Measurements from ENCODE around the gene ZBTB39.
"Not testable (repeated sequence)": the region's sequence is repeated elsewhere in the genome, so short reads cannot be mapped to it uniquely, and the experiment has no call there.

ZBTB39 gene

DNA sequence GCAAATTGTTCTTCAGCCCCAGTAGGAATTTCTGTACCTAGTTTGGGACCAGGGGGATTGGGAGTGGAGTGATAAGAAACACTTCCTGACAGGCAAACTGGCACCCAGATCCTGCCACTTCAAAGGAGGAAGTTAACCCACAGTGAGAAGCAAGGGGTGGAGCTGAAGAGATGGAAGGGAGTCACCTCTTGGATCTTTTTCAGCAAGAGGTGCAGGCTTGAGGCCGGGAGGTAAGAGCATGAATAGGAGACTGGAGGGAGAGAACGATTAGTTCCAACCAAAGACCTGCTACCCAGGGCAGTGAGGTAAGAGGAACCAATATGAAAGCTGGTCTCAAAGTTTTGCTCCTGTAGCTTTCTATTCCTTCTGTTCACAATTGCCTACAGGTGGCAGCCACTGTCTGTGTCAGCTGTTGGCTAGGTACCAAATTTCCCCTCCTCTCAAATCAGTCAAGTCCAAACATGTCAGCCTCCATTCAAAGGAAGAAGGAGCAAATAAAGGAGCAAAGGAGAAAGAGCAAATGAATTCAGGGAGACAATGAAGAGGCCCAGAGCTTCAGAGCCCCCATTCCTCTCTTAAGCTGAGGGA lies 24.9 kb upstream of the ZBTB39 start:
- DNase-seq, result peak; percentile 40

GRCh38 chr12:57029457-57029856 lies 23.1 kb upstream of the ZBTB39 start:
- no peak for DNase-seq

DNA sequence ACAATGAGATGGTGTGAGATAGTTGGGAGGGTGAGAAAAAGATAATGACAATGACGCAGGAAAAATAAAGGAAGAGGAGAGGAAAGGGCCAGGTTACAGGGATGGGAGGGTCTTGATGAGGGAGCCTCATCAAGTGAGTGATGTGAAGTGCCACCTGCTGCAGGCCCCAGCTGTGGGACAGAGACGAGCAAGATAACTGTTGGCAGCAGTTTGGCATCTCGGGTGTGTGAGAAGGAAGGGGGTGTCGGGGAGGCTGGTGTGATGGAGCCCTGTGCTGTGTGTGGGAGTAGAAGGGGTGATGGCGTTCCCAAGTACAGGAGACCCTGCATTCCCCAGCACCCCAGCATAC lies 21.4 kb upstream of the ZBTB39 start:
- peak; percentile 15 for DNase-seq

GRCh38 chr12:57027011-57027804 lies 20.9 kb upstream of the ZBTB39 start:
- peak; percentile 24 for DNase-seq

GRCh38 chr12:57025196-57025595 lies 18.9 kb upstream of the ZBTB39 start:
- DNase-seq, result no peak

GRCh38 chr12:57022324-57022723 lies 16.0 kb upstream of the ZBTB39 start:
- DNase-seq, result not testable (repeated sequence)

DNA sequence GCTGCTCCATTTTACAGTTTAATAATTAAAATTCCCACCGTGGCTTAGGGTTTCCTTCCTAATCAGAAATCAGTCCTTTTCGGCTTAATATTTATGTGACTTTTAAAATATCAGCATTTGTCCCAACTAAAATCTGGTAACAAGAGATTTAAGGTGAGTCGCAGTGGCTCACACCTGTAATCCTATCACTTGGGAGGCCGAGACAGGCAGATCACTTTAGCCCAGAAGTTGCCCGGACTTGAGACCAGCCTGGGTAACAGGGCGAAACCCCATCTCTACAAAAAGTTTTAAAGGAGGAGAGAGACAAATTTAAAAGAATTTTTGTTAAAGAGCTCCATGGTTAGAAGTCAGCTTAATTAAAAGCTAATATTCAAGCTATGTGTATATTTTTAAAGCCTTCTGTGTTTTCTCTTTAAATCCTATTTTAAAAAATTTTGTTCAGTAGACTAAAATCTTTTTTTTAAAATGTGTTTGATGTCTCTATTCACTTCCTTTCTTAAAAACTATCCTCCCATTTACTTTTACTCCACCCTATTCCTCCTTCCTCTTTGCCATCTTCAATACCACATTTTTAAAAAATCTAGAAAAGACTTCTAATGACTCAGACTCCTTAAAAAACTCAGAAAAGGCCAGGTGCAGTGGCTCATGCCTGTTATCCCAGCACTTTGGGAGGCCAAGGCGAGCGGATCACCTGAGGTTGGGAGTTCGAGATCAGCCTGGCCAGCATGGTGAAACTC lies 13.8 kb upstream of the ZBTB39 start:
- DNase-seq, result no peak

DNA sequence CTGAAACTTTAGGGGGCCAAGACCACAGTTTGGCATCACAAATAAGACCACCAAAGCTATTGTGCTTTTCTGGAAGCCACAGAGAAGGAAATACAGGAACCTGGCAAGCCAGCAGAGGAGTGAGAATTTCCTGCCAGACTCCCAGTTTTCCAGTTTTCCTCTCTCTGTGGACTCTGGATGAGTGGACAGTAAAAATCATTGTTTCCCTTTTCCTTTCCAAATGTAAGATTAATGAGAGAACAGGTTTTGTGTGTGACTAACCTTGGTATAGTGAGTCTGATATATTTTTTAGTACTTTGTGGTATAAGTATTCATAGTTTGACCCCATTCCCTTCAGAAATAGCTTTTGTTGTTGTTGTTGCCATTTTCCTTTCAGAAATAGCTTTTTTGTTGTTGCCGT lies 12.6 kb upstream of the ZBTB39 start:
- no peak for DNase-seq

DNA sequence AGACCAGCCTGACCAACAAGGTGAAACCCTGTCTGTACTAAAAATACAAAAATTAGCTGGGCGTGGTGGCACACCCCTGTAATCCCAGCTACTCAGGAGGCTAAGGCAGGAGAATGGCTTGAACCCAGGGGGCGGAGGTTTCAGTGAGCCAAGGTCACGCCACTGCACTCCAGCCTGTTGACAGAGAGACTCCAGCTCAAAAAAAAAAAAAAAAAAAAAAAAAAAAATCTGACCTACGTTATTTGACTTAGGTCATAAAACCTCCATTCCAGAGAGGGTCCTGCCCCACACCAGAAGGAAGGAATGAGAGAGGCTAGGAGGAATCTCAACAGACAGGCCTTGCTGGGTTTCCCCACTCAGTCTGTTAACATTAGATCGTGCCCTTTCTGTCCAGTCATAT lies 12.0 kb upstream of the ZBTB39 start:
- not testable (repeated sequence) for DNase-seq

GRCh38 chr12:57016348-57016747 lies 10.0 kb upstream of the ZBTB39 start, which contains the start of gene TAC3:
TSS of gene TAC3 (minus strand) at chr12:57016529. CDS start at chr12:57015797, 732 bp downstream.
- no peak for DNase-seq

DNA sequence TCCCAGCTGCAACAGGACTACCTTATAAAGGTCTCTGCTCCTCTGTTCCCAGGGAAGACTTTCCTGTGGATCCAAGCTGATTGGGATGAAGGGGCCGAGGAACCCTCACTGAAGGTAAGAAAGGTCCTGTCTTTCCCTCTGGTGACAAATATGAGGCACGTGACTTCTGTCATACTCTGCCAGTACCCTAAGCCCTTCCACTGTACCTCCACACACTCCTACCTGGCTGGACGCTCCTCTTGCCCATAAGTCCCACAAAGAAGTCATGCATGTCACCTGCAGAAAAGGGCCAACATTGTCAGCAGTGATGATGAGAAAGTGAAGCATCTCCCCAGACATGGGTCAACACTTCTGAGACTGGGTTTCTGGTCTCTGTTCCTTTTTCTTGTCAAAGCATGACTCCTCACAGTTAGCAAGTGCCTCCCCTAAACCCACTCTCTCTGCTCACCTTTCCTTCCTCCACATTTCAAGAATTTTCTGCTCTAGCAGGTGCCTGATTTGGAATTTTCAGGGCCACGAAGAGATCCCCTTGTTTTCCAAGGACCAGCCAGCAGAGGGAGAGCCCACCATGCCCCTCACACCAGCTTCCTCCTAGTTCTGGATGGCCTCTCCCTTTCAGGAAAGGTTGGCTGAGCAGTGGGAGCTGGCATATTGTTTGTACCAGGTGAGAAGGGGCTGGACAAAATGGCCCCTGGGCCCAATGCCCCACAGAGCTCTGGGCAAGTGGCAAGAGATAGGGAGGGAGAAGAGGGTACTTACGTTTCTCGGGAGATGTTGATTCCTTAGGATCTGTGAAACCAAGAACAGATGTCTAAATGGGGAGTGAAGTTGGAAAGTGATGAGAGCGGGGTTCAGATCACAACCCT lies 6.5 kb upstream of the ZBTB39 start:
- DNase-seq, result no peak

GRCh38 chr12:57011438-57012424 lies 5.4 kb upstream of the ZBTB39 start:
- DNase-seq, result peak; percentile 28

DNA sequence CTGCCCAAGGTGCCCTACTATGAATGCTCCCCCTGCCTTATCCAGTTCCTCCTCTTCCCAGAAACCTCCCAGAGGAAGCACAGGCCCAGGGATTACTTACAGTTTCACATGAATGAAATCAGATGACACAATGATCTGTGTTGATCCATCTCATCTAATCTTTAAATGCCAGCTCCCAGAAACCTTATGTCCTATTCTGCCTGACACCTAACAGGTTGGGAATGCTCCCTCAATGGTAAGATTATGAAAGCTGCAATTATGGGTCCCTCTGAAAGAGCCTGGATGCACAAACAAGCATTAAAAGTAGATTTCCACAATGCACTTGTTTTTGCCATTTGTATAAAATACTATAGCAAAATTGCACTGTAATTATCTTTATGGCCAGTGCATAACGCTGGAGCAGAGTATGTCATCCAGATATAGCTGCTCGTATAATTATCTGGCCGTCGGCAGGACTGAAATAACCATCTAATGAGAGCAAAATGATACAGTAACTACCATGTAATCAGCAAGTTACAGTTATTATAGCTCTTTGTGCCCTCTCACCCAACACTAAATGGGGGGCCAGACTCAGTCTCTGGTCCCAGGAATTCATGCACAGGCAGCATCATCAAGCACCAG lies 4.4 kb upstream of the ZBTB39 start:
- DNase-seq, result no peak

DNA sequence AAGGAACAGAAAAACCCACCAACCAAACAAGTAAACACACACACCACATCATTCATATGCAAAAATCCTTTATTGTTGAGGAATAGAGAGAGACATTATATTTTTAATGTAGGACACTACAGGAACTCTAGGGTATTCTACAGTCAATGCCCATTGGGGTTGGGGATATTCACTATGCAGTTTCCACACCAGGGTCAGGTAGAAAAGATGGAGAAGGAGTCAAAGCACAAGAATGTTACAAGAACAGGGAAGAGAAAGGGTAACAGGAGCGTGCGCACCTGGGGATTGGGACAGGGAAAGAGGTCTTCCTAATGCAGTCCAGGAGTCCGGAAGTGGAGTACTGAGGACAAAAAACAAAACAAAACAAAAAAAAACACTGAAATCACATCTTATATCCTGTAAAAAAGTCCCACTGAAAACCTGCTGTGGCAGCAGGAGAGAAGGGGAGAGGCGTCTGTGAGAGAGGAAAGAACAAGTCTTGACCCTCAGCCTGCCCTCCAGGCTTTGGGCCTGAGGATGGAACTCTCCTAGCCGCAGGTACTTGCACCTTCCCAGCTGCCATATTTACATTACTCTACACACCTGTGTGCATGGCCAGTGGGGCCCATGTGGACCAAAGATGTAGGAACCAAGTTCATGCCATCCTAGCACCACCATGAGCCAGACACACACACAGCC lies 3.7 kb upstream of the ZBTB39 start:
- DNase-seq, result no peak

DNA sequence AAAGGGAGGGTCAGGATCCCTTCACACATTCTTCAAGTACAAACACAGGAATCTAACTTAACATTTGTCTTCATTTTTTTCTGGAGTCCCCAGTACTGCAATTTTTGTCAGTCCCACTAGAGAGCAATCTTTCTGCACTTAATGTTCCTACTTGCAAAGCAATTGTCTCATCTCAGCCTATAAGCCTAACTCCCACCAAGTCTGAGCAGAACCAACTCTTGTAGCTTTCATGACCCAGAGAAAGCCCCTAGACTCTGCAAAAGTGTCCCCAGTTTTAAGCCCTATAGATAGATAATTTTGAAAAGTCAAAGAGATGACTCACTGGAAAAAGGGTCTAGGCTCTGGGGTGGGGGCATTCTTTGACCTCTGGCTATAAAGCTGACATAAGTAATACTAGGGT lies 1.8 kb upstream of the ZBTB39 start:
- DNase-seq, result peak; percentile 17

DNA sequence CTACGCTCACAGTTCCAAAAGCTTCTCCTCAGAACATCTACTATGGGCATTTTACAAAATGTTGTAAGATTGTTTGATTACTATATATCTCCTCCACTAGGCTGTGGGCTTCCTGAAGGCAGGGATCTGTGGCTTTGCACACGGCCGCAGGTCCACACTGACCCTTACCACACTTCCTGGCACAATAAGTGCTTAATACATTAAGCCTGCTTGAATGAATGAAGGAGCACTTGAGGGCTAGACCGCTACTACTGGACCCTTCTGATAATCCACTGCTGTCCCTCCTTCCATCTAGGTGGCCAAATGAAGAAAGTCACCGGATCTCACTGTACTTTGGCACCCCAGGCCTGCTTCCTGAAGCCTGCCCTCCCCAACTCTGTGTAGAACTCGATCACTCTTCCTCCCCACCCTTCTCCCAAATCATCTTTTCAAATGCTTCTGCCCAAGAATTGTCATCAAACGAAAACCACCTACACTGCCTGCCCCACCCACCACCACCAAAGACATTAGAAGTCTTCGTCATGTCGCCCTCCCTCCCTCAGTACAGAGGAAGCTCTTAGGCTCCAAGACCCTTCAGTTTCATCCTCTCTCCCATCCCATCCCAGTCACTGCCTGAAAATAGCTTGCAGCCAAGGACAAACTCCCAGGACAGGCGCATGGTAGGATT lies 596 bp upstream of the ZBTB39 start:
- peak; percentile 57 for DNase-seq

DNA sequence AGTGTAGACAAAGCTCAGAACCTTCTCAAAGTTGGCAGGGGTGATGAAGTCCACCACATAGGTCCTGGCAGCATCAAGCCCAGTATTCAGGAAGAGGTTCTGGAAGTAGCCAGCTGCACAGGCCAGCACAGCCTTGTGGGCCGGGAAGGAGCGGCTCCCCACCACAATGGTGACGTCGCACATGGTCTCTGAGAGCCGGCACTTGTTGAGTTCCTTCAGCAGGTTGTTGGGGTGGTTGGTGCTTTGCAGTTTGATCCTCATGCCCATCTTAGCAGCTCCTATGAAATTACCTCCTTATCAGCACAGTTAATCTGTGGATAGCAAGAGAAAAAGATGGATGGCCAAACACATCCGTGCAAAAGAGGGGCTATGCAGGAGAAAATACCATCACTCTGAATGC lies 1.7 kb downstream of the ZBTB39 start:
- DNase-seq, result no peak

- no peak for DNase-seq
Measured at GRCh38 chr12:57003395-57003794, 3.0 kb downstream of the ZBTB39 start.

DNA sequence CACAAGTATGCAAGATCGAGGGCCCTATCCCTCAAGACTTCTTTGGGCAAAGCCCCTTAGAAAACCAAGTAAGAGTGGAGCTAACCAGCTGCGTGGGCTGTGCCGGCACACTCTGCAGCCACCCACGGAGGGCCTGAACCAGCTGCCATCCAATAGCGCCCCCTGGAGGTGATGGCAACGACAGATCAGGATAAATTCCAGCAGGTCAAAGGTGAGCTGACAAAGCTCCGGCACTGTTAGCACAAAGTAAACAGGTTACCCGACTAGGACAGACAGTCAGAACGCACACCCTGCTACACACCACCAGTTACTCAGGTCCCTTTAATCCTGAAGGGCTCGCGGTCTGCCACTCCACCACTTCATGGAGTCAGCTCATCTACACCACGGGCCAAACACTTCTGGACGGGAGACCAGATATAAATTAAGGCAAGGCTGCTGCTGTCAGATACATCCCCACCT lies 4.9 kb downstream of the ZBTB39 start:
- DNase-seq, result peak; percentile 80

DNA sequence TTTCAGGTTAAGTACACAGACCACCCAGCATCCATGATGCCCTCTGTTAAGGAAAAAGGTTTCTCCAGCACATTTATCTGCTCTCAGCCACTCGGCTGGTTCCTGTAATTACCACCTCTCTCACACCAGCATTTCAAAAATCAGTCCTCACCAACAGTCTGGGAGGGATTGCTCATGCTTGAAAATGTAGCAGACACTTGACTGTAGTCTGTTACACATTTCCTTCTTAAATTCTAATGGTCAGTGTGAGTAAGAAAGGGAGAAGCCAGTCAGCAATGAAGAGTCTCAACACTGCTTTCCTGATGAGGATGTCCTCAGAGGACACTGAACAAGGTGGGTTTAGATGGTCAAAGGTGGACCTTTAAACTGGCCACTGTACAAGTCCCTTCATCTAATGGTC lies 6.0 kb downstream of the ZBTB39 start:
- no peak for DNase-seq

Measured in CD4-positive, alpha-beta T cell treated with Interleukin-6 for 4 hours (primary cell).